GM23338 (cell line): ENCODE data around the gene FOXE3. TPM values are rescaled to one million over a fixed set of nuclear protein-coding genes. Genes with fewer than 3 reads are reported as not detected.
A peak's percentile ranks its signal among the peaks of the same experiment; 100 is the strongest.

ENCODE experiments used
- ATAC-seq: fragments of 200-7000 bp; cut with Tn5 transposase; 3 replicates; pipeline ENCODE4 v1.9.1; 2020
- DNase-seq: peaks from one replicate; pipeline ENCODE4 v3.0.0-alpha.2; 2015; ENCODE audit warnings: low spot score
- H2AFZ ChIP-seq: fragments of 200-600 bp; sonication (generic); 2 replicates; pipeline ENCODE4 v1.8.0; 2016; ENCODE audit warnings: antibody characterized with exemption, mild to moderate bottlenecking, moderate library complexity
- H3F3A ChIP-seq: fragments of 200-600 bp; sonication (generic); replicated peaks from 2 replicates; pipeline ENCODE4 v1.8.0; 2017; ENCODE audit warnings: antibody characterized with exemption, mixed run types, low read depth
- H3K27ac ChIP-seq: fragments of 200-600 bp; sonication (generic); 2 replicates; pipeline ENCODE4 v1.6.1; 2016; ENCODE audit warnings: low read depth
- H3K27me3 ChIP-seq: fragments of 200-600 bp; sonication (generic); 2 replicates; pipeline ENCODE4 v1.8.0; 2016; ENCODE audit warnings: mild to moderate bottlenecking, mixed run types, moderate library complexity; ENCODE audit not compliant: insufficient read depth
- H3K36me3 ChIP-seq: fragments of 200-600 bp; sonication (generic); 2 replicates; pipeline ENCODE4 v1.8.0; 2016; ENCODE audit warnings: mild to moderate bottlenecking; ENCODE audit not compliant: insufficient read depth
- H3K4me1 ChIP-seq: fragments of 200-600 bp; sonication (generic); 2 replicates; pipeline ENCODE4 v1.8.0; 2016; ENCODE audit warnings: mild to moderate bottlenecking, moderate library complexity; ENCODE audit not compliant: insufficient read depth
- H3K4me2 ChIP-seq: fragments of 200-600 bp; sonication (generic); 2 replicates; pipeline ENCODE4 v1.7.1; 2017; ENCODE audit warnings: mixed run types
- H3K4me3 ChIP-seq: fragments of 200-600 bp; sonication (generic); 2 replicates; pipeline ENCODE4 v1.6.1; 2016; ENCODE audit warnings: mixed run types
- H3K79me2 ChIP-seq: fragments of 200-600 bp; sonication (generic); replicated peaks from 2 replicates; pipeline ENCODE4 v1.8.0; 2017; ENCODE audit warnings: mild to moderate bottlenecking; ENCODE audit not compliant: insufficient read depth
- H3K9me2 ChIP-seq: fragments of 200-600 bp; sonication (generic); 2 replicates; pipeline ENCODE4 v1.8.0; 2017; ENCODE audit not compliant: insufficient read depth
- H4K20me1 ChIP-seq: fragments of 200-600 bp; sonication (generic); replicated peaks from 2 replicates; pipeline ENCODE4 v1.8.0; 2017; ENCODE audit warnings: mild to moderate bottlenecking; ENCODE audit not compliant: insufficient read depth
- H3K27ac Mint-ChIP-seq: 2 replicates; pipeline ENCODE4 v1.8.0; 2020; ENCODE audit warnings: inconsistent platforms, mild to moderate bottlenecking, moderate library complexity, mixed read lengths
- H3K27me3 Mint-ChIP-seq: 3 replicates; pipeline ENCODE4 v1.8.0; 2022; ENCODE audit warnings: low read depth, mild to moderate bottlenecking, moderate library complexity, mixed read lengths, inconsistent platforms; ENCODE audit not compliant: insufficient read depth, poor library complexity
- H3K36me3 Mint-ChIP-seq: 3 replicates; pipeline ENCODE4 v1.8.0; 2021; ENCODE audit warnings: low read depth, mild to moderate bottlenecking, inconsistent platforms, moderate library complexity, mixed read lengths
- H3K4me1 Mint-ChIP-seq: 3 replicates; pipeline ENCODE4 v1.8.0; 2020; ENCODE audit warnings: mild to moderate bottlenecking, inconsistent platforms, mixed read lengths
- H3K4me3 Mint-ChIP-seq: 3 replicates; pipeline ENCODE4 v1.8.0; 2021; ENCODE audit warnings: moderate library complexity, mild to moderate bottlenecking, inconsistent platforms, mixed read lengths
- H3K9me3 Mint-ChIP-seq: 3 replicates; pipeline ENCODE4 v1.8.0; 2020; ENCODE audit warnings: moderate library complexity, mild to moderate bottlenecking, inconsistent platforms, mixed read lengths
- EZH2 ChIP-seq: fragments of 200-600 bp; sonication (generic); IDR thresholded peaks from one replicate; pipeline ENCODE4 v1.8.0; 2017; ENCODE audit warnings: antibody characterized with exemption, mild to moderate bottlenecking, low read depth; ENCODE audit not compliant: unreplicated experiment
- EZH2phosphoT487 ChIP-seq: fragments of 200-600 bp; sonication (generic); IDR thresholded peaks from one replicate; pipeline ENCODE4 v1.8.1; 2018; ENCODE audit warnings: antibody characterized with exemption; ENCODE audit not compliant: unreplicated experiment
- NANOG ChIP-seq: IDR thresholded peaks from 2 replicates; pipeline ENCODE4 v1.6.1; 2016; ENCODE audit warnings: antibody characterized with exemption, borderline replicate concordance
- POLR2AphosphoS5 ChIP-seq: IDR thresholded peaks from 2 replicates; pipeline ENCODE4 v1.6.1; 2016; ENCODE audit warnings: antibody characterized with exemption, low read depth
- ZNF114 ChIP-seq: fragments of 250-450 bp; sonication (Bioruptor Pico); IDR thresholded peaks from 2 replicates; pipeline ENCODE4 v1.5.0; 2020; ENCODE audit warnings: mild to moderate bottlenecking, moderate library complexity
- polyA plus RNA-seq: library from polyadenylated mRNA; unstranded; fragments of >200 nt; fragmentation: Nextera tagmentation; extraction: Ambion mirVana; gene quantifications from 2 replicates; pipeline ENCODE4 v1.2.1, GENCODE V29; 2016
- total RNA-seq: library from RNA; depleted of rRNA; stranded (reverse); fragments of >200 nt; shearing (Covaris generic); gene quantifications from 2 replicates; pipeline ENCODE4 v1.2.3, GENCODE V29; 2014

The FOXE3 gene
- total and polyA plus RNA-seq, 2 experiments from 2014 or later: not detected

GRCh38 chr1:47439017-47439818, 23.1 kb downstream of the FOXE3 start:
- Histone ChIP-seq H3K4me2 (peak overlapping the region; percentile 62; the same call in 1 of the 2 replicates), H3K36me3 (no peaks in the 10 kb centered on the region), H4K20me1 (peaks cover 22% of the 10 kb centered on the region; the same call in 1 of the 2 replicates), H3K27me3 (peaks cover 98% of the 10 kb centered on the region), H3K79me2 (no peaks in the 10 kb centered on the region), H3K9me2 (no peaks in the 10 kb centered on the region), H3K27ac (no peak overlapping the region), H2AFZ (no peak overlapping the region), H3K4me1 (peaks cover 40% of the 10 kb centered on the region), H3K4me3 (peak overlapping the region; percentile 35; the same call in 1 of the 2 replicates), H3F3A (peaks cover 9% of the 10 kb centered on the region)
- Mint-ChIP-seq H3K4me3 (0 out of 3 replicates have a peak overlapping the region, but pooled peaks have one; percentile 23), H3K9me3 (no peaks in the 10 kb centered on the region; the same call in 2 of the 3 replicates), H3K27ac (no peak overlapping the region), H3K27me3 (peaks cover 34% of the 10 kb centered on the region), H3K36me3 (no peaks in the 10 kb centered on the region), H3K4me1 (peaks cover 25% of the 10 kb centered on the region)
- ATAC-seq (no peak; the same call in 2 of the 3 replicates), DNase-seq (peak; percentile 49)
- no peak for TF ChIP-seq ZNF114 (CRISPR knock-in tag)
- no peak for TF ChIP-seq NANOG
- peak; percentile 96 for TF ChIP-seq EZH2
- peak; percentile 93 for TF ChIP-seq EZH2phosphoT487

GRCh38 chr1:47439819-47440598, 23.9 kb downstream of the FOXE3 start:
- ATAC-seq (no peak), DNase-seq (no peak)
- Histone ChIP-seq H3K27ac (no peak overlapping the region), H3K4me1 (peaks cover 37% of the 10 kb centered on the region), H3K4me3 (peak overlapping the region; percentile 35; the same call in 1 of the 2 replicates), H3K79me2 (no peaks in the 10 kb centered on the region), H2AFZ (no peak overlapping the region), H3K36me3 (no peaks in the 10 kb centered on the region), H3K27me3 (peaks cover 98% of the 10 kb centered on the region), H3K9me2 (no peaks in the 10 kb centered on the region), H3K4me2 (peak overlapping the region; percentile 62; the same call in 1 of the 2 replicates), H4K20me1 (peaks cover 21% of the 10 kb centered on the region; the same call in 1 of the 2 replicates), H3F3A (peaks cover 16% of the 10 kb centered on the region)
- H3K9me3 Mint-ChIP-seq: no peaks in the 10 kb centered on the region; the same call in 2 of the 3 replicates
- 0 out of 3 replicates have a peak overlapping the region, but pooled peaks have one; percentile 23 for H3K4me3 Mint-ChIP-seq
- no peak overlapping the region for H3K27ac Mint-ChIP-seq
- H3K36me3 Mint-ChIP-seq: no peaks in the 10 kb centered on the region
- TF ChIP-seq EZH2: peak; percentile 73
- TF ChIP-seq NANOG: no peak
- H3K4me1 Mint-ChIP-seq: peaks cover 23% of the 10 kb centered on the region
- H3K27me3 Mint-ChIP-seq: peaks cover 26% of the 10 kb centered on the region

GRCh38 chr1:47440599-47441081, 24.6 kb downstream of the FOXE3 start:
- peaks cover 20% of the 10 kb centered on the region for H3K27me3 Mint-ChIP-seq
- H3K4me3 ChIP-seq: no peak overlapping the region
- H3K36me3 Mint-ChIP-seq: no peaks in the 10 kb centered on the region
- H3K27me3 ChIP-seq: peaks cover 98% of the 10 kb centered on the region
- H3K27ac Mint-ChIP-seq: no peak overlapping the region
- 0 out of 2 replicates have a peak overlapping the region, but pooled peaks have one; percentile 17 for H3K4me2 ChIP-seq
- no peaks in the 10 kb centered on the region; the same call in 2 of the 3 replicates for H3K9me3 Mint-ChIP-seq
- peaks cover 18% of the 10 kb centered on the region for H3F3A ChIP-seq
- peaks cover 29% of the 10 kb centered on the region for H3K4me1 Mint-ChIP-seq
- no peaks in the 10 kb centered on the region for H3K36me3 ChIP-seq
- TF ChIP-seq EZH2: peak; percentile 78
- no peak for TF ChIP-seq EZH2phosphoT487
- TF ChIP-seq POLR2AphosphoS5: 0 out of 2 replicates have a peak, but pooled peaks have one; percentile 22
- no peak for ATAC-seq
- peaks cover 16% of the 10 kb centered on the region; the same call in 1 of the 2 replicates for H4K20me1 ChIP-seq
- no peak overlapping the region for H3K27ac ChIP-seq
- peaks cover 43% of the 10 kb centered on the region for H3K4me1 ChIP-seq
- no peak overlapping the region for H2AFZ ChIP-seq
- H3K9me2 ChIP-seq: no peaks in the 10 kb centered on the region
- H3K4me3 Mint-ChIP-seq: no peak overlapping the region
- no peaks in the 10 kb centered on the region for H3K79me2 ChIP-seq
- peak; percentile 61 for DNase-seq
